Measurements from ENCODE around the gene RALGAPA2. TPM values are rescaled to one million over a fixed set of nuclear protein-coding genes. Genes with fewer than 3 reads are reported as not detected.

The RALGAPA2 gene
- total and polyA plus RNA-seq, 2 of the 13 experiments (the other 11 are each of a cell fraction or from before 2014, with no cell fraction given) = 13.8 to 17.7 TPM

GRCh38 chr20:20440886-20441658 is 271.4 kb downstream of the RALGAPA2 start (continued):
- TF ChIP-seq ZNF142 (CRISPR knock-in tag; IDR thresholded peaks at IDR 0.05) (no peak), ZNF367 (CRISPR knock-in tag; IDR thresholded peaks at IDR 0.05; ENCODE audit: borderline replicate concordance) (no peak), ZNF747 (CRISPR knock-in tag; IDR thresholded peaks at IDR 0.05; ENCODE audit: borderline replicate concordance) (no peak), BCLAF1 (IDR thresholded peaks at IDR 0.05) (no peak), CEBPB (IDR thresholded peaks at IDR 0.05; ENCODE audit: borderline replicate concordance, low read depth, low read length) (no peak), KDM6A (CRISPR knock-in tag; IDR thresholded peaks at IDR 0.05; ENCODE audit: low read depth) (peak; percentile 31; the same call in 1 of the 2 replicates), ZNF441 (CRISPR knock-in tag; IDR thresholded peaks at IDR 0.05; ENCODE audit: borderline replicate concordance) (no peak), FOXA1 (IDR thresholded peaks at IDR 0.05) (no peak), FOXA1 (CRISPR knock-in tag; IDR thresholded peaks at IDR 0.05) (0 out of 2 replicates have a peak, but pooled peaks have one; percentile 7), ZNF513 (CRISPR knock-in tag; conservative IDR thresholded peaks at IDR 0.05) (0 out of 2 replicates have a peak, but pooled peaks have one; percentile 43), TEAD3 (CRISPR knock-in tag; optimal IDR thresholded peaks at IDR 0.05; ENCODE audit: borderline replicate concordance) (peak; percentile 27), ZNF24 (IDR thresholded peaks at IDR 0.05) (no peak), ELK4 (CRISPR knock-in tag; IDR thresholded peaks at IDR 0.05; ENCODE audit: borderline replicate concordance) (no peak), RXRB (CRISPR knock-in tag; IDR thresholded peaks at IDR 0.05; ENCODE audit: borderline replicate concordance) (peak; percentile 64; the same call in 1 of the 2 replicates), SETDB1 (CRISPR knock-in tag; IDR thresholded peaks at IDR 0.05; ENCODE audit: borderline replicate concordance) (no peak), RARA (CRISPR knock-in tag; IDR thresholded peaks at IDR 0.05) (peak; percentile 43; the same call in 1 of the 2 replicates), KDM5B (CRISPR knock-in tag; IDR thresholded peaks at IDR 0.05; ENCODE audit: borderline replicate concordance) (no peak), RFX1 (IDR thresholded peaks at IDR 0.05) (no peak), SMAD3 (CRISPR knock-in tag; IDR thresholded peaks at IDR 0.05) (no peak)

Measured in HepG2 (cell line).